Muscle of leg (tissue), 11 donors: ENCODE data around the gene RBPJ. TPM values are rescaled to one million over a fixed set of nuclear protein-coding genes. Genes with fewer than 3 reads are reported as not detected.
"Not testable (repeated sequence)": the region's sequence is repeated elsewhere in the genome, so short reads cannot be mapped to it uniquely, and the experiment has no call there.

Source experiments
- DNase-seq: peaks from one replicate; pipeline ENCODE4 v3.0.0; 2013
- H3K27ac ChIP-seq: one replicate; pipeline ENCODE4 v1.5.1; 2013; ENCODE audit warnings: mild to moderate bottlenecking, low read length, control low read depth
- H3K27me3 ChIP-seq: one replicate; pipeline ENCODE4 v1.6.1; 2013; ENCODE audit warnings: low read length; ENCODE audit not compliant: control insufficient read depth, insufficient read depth
- H3K36me3 ChIP-seq: one replicate; pipeline ENCODE4 v1.6.1; 2013; ENCODE audit warnings: low read length; ENCODE audit not compliant: control insufficient read depth, insufficient read depth
- H3K4me1 ChIP-seq: one replicate; pipeline ENCODE4 v1.6.1; 2013; ENCODE audit warnings: low read length; ENCODE audit not compliant: control insufficient read depth, insufficient read depth
- H3K4me3 ChIP-seq: one replicate; pipeline ENCODE4 v1.5.1; 2013; ENCODE audit warnings: low read length, control low read depth
- H3K9me3 ChIP-seq: replicated peaks from 2 replicates; pipeline ENCODE4 v1.6.1; 2013; ENCODE audit warnings: low read depth, low read length; ENCODE audit not compliant: control insufficient read depth
- WGBS: methylation state at CpG from one replicate; pipeline ENCODE4 v1.1.5; 2013; ENCODE audit warnings: missing lambda C conversion rate; ENCODE audit not compliant: insufficient coverage; 5-methylcytosine and 5-hydroxymethylcytosine counted together
- polyA plus RNA-seq, 8 donors: library from polyadenylated mRNA; unstranded; fragments of 120-200 nt; gene quantifications; one replicate each; pipeline versions ENCODE4 v1.2.1 to v1.2.3, GENCODE V29; 2013; ENCODE audit warnings: inconsistent platforms in 1 of 8, low replicate concordance in 1 of 8; ENCODE audit not compliant: insufficient read length in 8 of 8, insufficient read depth in 1 of 8
- total RNA-seq: library from RNA; stranded (reverse); fragments of 120-200 nt; gene quantifications from one replicate; pipeline ENCODE4 v1.2.4, GENCODE V29; 2013

Gene RBPJ
- total and polyA plus RNA-seq, 9 donors, result 58.8 to 85.9 (median 69.6) TPM

DNA sequence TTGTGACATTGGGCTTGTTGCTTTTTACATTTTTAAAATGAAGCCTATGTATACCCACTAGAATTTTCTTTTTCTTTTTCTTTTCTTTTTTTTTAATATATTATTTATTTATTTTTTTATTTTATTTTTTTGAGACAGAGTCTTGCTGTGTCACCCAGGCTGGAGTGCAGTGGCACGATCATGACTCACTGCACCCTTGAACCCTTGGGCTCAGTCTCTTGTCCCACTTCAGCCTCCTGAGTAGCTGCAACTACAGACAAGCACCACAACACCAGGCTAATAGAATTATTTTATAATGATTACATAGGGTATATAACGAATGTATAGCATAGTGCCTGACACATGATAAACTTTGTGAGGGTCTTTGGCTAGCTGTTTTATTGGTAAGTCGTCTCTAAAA, 64.9 kb downstream of the RBPJ start:
- Histone ChIP-seq H3K9me3 (no peaks in the 10 kb centered on the region), H3K4me1 (no peaks in the 10 kb centered on the region), H3K36me3 (peaks cover 9% of the 10 kb centered on the region), H3K27me3 (no peaks in the 10 kb centered on the region), H3K4me3 (no peak overlapping the region), H3K27ac (no peak overlapping the region)
- no peak for DNase-seq
- no CpG with 5 or more reads among the region's 3 CpGs for WGBS

DNA sequence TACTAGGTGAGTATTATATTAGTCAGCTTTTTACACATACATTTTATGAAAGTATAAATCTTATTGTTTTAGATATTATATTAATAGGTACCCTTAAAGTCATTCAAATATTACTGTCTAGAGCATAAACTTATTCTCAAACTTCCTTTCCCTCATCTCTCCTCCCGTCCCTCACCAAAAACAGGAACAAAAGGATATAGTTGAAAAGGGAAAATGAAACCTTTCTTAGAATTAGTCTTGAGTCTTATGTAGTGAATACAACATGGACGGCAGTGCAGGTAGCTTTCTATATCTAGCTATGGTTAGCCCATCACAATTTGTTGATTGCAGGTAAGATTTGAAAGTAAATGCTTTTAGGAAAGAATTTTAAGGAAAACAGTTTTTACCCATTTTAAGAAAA, 65.6 kb downstream of the RBPJ start:
- H3K9me3 ChIP-seq, result no peaks in the 10 kb centered on the region
- H3K36me3 ChIP-seq, result peaks cover 10% of the 10 kb centered on the region
- no peak for DNase-seq
- H3K4me3 ChIP-seq, result no peak overlapping the region
- H3K27me3 ChIP-seq, result no peaks in the 10 kb centered on the region
- H3K4me1 ChIP-seq, result no peaks in the 10 kb centered on the region
- no peak overlapping the region for H3K27ac ChIP-seq
- no CpG with 5 or more reads among the region's 2 CpGs for WGBS

DNA sequence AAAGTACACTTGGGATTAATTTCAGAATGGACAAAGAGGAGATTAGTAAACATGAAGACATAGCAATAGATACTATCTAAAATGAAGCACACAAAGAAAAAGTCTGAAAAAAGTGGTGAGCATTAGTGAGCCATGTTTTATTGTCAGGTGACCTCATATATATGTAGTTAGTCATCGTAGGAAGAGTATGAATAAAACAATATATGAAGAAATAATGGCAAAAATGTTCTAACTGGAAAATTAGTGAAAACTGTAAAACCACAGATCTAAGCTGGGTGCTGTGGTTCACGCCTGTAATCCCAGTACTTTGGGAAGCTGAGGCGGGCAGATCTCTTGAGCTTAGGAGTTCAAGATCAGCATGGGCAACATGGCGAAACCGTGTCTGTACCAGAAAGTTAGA, 67.9 kb downstream of the RBPJ start:
- no peaks in the 10 kb centered on the region for H3K9me3 ChIP-seq
- H3K36me3 ChIP-seq, result peaks cover 12% of the 10 kb centered on the region
- no peak overlapping the region for H3K27ac ChIP-seq
- H3K4me3 ChIP-seq, result no peak overlapping the region
- no peaks in the 10 kb centered on the region for H3K4me1 ChIP-seq
- 95% methylated on average over 5 of the region's 5 CpGs for whole genome bisulfite sequencing
- DNase-seq, result no peak
- H3K27me3 ChIP-seq, result no peaks in the 10 kb centered on the region

- H3K4me3 ChIP-seq, result no peak overlapping the region
- peaks cover 10% of the 10 kb centered on the region for H3K36me3 ChIP-seq
- WGBS, result 80% methylated on average over 1 of the region's 5 CpGs
- no peaks in the 10 kb centered on the region for H3K4me1 ChIP-seq
- DNase-seq, result no peak
- no peaks in the 10 kb centered on the region for H3K9me3 ChIP-seq
- H3K27me3 ChIP-seq, result no peaks in the 10 kb centered on the region
- H3K27ac ChIP-seq, result no peak overlapping the region
Measured at GRCh38 chr4:26397086-26397485, 76.3 kb downstream of the RBPJ start.

DNA sequence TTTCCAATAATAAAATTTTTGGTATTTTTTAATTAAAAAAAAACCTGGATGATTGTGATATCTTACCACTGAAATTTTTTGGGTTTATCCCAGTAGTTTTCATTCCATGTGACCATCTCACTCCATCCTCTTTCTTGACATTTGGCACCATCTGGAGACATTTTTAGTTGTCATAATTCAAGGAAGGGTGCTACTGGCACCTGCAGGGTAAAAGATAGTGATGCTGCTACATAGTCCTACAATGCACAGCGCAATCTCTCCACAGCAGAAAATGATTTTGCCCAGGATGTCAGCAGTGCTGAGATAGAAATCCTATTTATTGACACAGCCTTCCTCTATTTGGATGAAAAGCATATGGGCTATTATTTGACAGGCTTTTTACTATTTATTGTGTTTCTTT, 79.3 kb downstream of the RBPJ start:
- Histone ChIP-seq H3K4me3 (no peak overlapping the region), H3K9me3 (no peaks in the 10 kb centered on the region), H3K27ac (no peak overlapping the region), H3K27me3 (no peaks in the 10 kb centered on the region), H3K4me1 (no peaks in the 10 kb centered on the region), H3K36me3 (peaks cover 8% of the 10 kb centered on the region)
- no peak for DNase-seq
- WGBS, result no CpG with 5 or more reads among the region's 1 CpG

GRCh38 chr4:26402017-26402416, 81.2 kb downstream of the RBPJ start:
- H3K4me1 ChIP-seq, H3K4me3 ChIP-seq: not testable (repeated sequence)
- 91% methylated on average over 3 of the region's 3 CpGs for WGBS

DNA sequence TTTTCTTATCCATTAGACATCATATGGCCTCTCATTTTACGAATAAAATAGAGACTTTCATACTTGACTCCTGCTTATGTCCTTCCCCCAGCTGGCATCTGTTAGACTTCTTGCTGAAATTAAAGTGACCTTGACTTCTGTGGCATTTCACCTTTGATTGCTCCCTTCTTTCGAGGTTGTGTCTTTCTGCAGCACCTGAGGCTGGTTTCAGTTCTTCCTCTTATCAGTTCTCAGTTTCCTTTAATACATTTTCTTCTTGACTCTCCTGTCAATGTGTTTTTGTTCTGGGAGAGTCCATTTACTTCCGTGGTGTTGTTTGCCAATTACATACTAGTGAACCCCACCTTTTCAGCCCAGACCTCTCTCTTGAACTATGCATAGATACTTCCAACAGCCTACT, 81.6 kb downstream of the RBPJ start:
- 85% methylated on average over 2 of the region's 3 CpGs for WGBS
- Histone ChIP-seq H3K36me3 (peaks cover 13% of the 10 kb centered on the region), H3K4me3 (no peak overlapping the region), H3K4me1 (no peaks in the 10 kb centered on the region), H3K27ac (no peak overlapping the region), H3K9me3 (peaks cover 4% of the 10 kb centered on the region), H3K27me3 (no peaks in the 10 kb centered on the region)
- no peak for DNase-seq

More at GRCh38 chr4:26402017-26402416, 81.2 kb downstream of the RBPJ start:
- DNase-seq, H3K27me3 ChIP-seq, H3K27ac ChIP-seq, H3K9me3 ChIP-seq: not testable (repeated sequence)
- H3K36me3 ChIP-seq, result peaks cover 13% of the 10 kb centered on the region

DNA sequence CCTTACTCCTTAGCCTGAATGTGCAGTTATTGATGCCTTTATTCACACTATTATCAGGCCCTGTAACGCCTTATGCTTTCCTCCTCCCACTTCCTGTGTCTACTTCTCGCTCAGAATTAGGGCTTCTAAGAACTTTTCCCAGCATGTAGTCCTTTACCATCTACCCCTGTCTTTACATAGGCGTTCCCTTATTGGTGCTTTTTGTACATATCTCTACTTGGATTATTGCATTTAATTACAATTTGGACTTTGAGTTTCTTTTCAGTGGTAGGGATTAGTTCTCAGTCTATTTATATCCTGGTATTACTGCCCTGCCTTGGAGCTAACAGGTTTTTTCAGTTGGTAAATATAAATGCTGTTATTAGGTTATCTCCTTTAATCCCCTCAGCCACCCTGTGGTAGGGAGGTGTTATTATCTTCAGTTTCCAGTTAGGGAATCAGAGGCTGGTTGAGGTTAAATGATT, 84.0 kb downstream of the RBPJ start:
- Histone ChIP-seq H3K27ac (no peak overlapping the region), H3K4me1 (no peaks in the 10 kb centered on the region), H3K36me3 (peaks cover 11% of the 10 kb centered on the region), H3K4me3 (no peak overlapping the region), H3K27me3 (no peaks in the 10 kb centered on the region), H3K9me3 (peaks cover 4% of the 10 kb centered on the region)
- WGBS, result 100% methylated on average over 1 of the region's 3 CpGs
- DNase-seq, result no peak

DNA sequence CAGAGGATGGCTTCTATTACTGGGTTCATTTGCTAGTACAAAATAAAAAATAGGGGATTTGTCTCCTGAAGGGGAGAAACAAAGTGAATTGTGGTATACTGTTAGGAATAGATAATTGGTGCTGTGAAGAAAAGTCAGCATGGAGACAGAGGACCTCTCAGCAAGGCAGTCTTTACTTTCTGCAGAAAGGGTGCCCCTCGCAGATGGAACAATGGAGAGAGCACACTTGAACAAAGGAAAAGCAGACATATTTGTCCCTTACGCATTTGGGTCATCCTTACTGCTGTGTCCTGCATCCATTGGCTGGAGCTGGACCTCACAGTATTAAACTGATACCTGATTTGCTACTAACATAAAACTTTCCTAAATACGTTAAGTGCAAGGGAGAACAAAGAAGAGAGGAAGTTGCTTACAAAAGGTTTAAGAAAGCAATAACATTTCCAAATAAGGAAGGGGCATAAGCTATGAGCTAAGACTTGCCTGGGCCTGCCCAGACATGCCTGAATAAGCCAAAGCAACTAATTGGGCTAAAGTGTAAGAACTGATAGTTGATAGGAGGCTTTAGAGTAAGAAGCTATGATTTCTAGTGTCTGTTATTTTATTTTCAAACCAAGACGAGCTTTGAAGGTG, 85.6 kb downstream of the RBPJ start:
- Histone ChIP-seq H3K27ac (no peak overlapping the region), H3K4me1 (no peaks in the 10 kb centered on the region), H3K36me3 (peaks cover 8% of the 10 kb centered on the region), H3K9me3 (peaks cover 4% of the 10 kb centered on the region), H3K27me3 (no peaks in the 10 kb centered on the region), H3K4me3 (no peak overlapping the region)
- DNase-seq, result no peak
- WGBS, result 100% methylated on average over 2 of the region's 4 CpGs

- peaks cover 4% of the 10 kb centered on the region for H3K9me3 ChIP-seq
- H3K4me1 ChIP-seq, result no peaks in the 10 kb centered on the region
- H3K27ac ChIP-seq, result no peak overlapping the region
- H3K4me3 ChIP-seq, result no peak overlapping the region
- no peak for DNase-seq
- no CpG with 5 or more reads among the region's 1 CpG for WGBS
- peaks cover 10% of the 10 kb centered on the region for H3K36me3 ChIP-seq
- no peaks in the 10 kb centered on the region for H3K27me3 ChIP-seq
Measured at GRCh38 chr4:26407476-26407875, 86.7 kb downstream of the RBPJ start.
